Inflammatory macrophage treated with lipopolysaccharide for 1 hour (primary cell): Measurements from ENCODE around the gene MYBBP1A.

Source experiments
- DNase-seq, 2 donors: peaks; one replicate each; pipeline ENCODE4 v3.0.0-alpha.2; 2020 to 2022

Gene MYBBP1A

DNA sequence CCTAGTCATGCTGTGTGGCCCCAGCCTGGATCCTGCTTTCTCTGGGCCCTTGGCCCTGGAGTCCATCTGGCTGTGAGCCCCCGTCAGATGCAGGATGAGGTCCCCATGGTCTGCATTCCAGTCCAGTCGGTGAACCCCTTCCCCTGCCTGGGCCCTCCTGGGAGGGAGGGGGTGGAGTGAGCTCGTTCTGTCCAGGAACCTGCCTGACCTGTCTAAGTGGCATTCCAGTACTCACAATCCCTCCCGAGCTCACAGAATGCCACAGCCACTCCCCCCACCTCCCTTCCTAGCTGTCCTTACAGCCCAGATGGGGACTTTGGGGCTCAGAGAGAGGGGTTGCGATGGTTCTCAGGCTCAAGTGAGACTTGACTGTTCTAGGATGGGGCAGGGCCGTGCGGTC lies 41.0 kb downstream of the MYBBP1A start:
- no peak for DNase-seq

DNA sequence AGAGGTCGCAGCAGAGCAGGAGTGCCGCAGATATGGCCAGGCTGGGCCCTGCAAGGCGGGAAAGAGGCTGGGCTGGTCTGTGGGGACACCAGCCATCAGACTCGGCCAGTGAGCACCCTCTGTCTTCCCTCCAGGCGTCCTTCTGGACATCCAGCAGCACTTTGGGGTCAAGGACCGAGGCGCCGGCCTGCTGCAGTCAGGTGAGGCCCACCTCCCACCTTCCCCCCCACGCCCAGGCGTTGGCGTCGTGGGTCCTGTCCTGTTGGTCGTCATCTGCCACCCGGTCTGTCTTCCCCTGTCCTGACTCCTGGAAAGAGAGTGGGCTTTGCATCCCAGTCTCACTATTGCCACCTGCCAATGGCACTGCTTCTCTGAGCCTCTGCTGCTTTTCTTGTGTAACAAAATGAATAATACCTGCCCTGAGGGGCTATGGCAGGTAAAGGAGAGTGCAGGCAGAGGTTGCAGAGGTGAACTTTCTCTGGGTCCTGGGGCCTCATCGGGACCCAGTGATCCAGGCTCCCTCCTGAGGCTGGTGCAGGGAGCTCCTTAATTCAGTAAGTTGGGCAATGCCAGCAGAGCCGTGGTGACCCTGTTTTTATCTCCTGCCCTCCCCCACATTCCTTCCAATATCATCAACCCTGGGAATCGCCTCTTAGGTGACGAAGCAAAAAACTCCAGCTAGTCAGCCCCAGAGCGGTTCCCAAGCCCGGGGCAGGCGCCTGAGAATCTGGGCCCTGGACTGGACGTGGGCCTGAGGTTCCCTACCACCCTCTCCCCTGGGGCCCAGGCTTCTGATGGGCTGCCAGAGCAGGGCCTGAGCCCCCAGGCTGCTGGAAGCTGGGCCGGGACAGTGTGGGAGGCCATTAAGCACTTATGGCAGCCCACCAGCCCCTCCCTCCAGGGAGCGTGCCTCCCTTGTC lies 41.8 kb downstream of the MYBBP1A start:
- DNase-seq: no peak

DNA sequence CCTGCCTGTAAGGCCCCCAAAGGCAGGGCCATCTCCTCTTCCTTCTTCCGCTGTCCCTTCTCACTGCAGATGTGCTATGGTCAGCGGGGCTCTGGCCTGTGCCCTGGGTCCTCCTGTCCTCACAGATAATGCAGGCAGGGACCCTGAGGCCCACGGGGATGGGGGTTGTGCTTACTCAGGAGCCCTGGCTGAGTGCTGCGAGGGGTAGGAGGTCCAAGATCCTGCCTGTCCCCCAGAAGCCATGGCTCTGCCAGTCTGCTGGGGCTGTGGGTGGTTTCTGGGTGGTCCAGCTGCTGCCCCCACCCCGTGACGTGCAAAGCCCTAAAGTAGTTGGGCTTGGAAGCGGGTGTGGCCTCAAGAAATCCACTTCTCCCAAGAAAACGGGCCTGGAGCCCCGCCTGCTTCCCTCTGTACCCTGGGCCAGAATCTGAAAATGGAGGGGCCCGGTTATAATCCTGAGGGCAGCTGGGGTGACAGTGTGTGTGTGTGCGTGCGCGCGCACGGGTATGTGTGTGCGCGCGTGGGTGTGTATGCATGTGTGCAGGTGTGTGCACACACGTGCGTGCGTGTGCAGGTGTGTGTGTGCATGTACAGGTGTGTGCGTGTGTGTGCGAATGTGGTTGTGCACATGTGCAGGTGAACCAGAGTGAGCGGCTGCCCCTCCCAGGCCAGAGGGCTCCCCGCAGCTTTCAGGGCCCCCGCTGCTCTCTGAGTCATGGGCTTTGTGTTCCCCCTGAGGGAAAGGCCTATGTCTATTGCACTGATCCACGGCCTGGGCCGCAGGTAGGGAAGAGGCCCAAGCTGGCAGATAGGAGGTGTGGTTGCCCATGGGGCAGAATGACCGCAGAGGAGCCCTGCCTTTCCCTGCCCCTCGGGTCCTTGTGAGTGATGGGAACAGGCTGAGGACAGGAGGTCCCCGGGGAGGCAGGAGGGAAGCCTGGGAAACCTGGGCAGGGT lies 42.8 kb downstream of the MYBBP1A start:
- no peak for DNase-seq

DNA sequence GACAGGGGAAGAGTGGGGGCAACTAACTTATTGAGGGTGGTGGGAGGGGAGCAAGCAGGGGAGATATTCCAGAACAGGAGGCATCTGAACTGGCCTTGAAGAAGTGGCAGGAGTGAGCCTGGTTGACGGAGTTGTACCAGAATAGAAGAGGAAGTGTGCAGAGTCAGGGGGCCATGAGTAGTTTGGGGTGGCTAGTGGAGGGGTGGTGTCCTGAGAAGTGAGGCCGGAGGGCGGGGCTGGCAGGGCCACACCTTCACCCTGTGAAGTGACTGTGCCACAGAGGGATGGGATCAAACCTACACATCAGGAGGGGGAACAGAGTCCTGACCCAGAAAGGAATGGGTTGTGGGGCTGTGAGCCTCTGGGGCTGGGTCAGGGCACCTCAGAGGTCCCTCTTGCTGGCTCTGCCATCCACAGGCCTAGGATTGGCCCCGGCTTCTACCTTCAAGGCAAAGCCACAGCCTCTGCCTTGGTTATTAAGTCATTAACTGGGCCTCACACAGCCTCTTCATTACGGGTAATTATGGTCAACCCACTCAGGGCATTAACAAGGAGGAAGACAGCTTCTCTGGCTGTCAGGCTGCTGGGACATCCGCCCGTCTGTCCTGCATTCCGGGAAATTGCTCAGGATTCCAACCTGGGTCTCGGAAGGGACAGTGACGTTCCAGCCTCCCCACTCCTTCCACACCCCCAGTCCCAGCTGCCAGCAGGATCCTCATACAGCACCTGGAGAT lies 43.8 kb downstream of the MYBBP1A start:
- DNase-seq: peak in 1 of 2 donors; percentile 36

DNA sequence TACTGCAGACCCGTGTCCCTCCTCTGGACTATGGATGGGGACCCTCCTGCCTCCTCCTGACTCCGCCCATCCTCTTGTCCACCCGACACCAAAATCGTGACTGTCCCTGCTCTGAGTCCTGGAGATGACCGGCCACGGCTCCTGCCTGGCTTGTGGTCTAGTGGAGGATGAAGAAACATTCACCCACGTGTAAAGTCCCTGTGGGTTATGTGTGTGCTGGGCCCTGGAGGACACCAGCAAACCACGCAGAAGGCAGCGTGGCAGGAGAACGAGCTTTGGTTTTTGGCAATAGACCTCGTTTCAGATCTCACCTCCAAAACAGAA lies 44.6 kb downstream of the MYBBP1A start:
- DNase-seq: no peak

DNA sequence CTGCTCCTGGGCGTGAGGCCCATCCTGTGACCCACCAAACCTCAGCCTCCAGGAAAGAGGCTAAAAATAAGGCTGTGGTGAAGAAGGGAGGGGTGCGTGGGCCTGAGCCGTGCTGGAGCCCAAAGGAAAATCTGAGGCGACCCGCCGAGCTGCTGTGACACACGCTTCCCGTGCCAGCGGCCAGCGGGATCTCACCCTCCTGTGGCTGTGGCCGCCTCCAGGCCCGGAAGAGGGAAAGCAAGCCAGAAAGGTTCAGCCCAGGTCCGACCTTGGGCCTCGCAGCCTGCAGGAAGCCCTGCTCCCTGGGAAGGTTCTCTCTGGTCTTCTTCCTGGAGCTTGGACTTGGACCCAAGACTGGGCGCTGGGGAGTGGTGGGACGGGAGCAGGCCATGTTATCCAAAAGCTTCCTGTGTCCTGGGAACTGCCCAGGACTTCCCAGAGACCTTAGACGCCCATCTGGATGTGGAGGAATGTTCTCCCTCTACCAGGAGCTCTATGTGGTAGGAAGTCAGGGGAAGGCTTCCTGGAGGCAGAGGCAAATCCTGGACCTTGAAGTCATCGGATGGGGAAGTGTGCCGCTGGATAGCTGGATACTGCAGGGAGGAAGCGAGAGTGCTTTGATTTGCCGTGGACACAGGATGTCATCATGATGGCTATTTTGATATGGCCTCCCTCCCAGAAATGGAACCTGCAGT lies 45.1 kb downstream of the MYBBP1A start:
- DNase-seq: peak in 1 of 2 donors; percentile 18

DNA sequence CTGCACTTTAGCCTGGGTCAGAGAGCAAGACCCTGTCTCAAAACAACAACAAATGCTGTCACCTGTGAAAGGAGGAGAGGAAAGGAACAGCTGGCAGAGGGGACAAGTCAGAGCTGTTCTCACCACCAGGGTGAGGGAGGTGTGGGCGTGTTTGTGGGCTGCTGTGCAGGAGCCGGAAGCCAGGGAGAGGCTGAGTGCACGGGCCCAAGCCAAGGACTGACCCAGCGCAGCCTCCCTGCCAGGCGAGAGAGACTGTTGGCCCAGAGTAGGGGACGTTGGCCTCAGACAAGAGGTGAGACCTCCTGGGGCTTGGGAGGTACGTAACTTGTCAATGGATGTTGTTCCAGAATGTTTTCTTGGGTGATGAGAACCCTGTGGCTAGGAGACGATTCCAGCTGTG lies 45.8 kb downstream of the MYBBP1A start:
- DNase-seq: no peak

DNA sequence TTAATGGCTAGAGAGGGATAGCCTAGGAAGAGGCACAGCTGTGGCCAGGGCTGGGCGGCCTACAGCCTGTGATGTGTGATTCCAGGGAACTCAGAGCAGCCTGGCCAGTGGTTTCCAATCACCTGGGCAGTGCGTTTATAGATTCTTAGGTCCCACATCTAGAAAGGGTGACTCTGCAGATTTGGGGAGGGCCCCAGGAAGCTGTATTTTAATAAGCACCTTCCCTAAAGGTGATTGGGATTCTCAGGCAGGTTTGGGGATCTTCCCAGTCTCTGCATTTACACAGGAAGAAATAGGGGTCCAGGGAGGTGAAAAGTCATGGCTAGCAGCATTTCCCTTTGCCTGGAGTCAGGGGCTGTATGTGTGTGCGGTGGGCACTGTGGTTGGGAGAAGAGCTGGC lies 47.0 kb downstream of the MYBBP1A start:
- DNase-seq: no peak

DNA sequence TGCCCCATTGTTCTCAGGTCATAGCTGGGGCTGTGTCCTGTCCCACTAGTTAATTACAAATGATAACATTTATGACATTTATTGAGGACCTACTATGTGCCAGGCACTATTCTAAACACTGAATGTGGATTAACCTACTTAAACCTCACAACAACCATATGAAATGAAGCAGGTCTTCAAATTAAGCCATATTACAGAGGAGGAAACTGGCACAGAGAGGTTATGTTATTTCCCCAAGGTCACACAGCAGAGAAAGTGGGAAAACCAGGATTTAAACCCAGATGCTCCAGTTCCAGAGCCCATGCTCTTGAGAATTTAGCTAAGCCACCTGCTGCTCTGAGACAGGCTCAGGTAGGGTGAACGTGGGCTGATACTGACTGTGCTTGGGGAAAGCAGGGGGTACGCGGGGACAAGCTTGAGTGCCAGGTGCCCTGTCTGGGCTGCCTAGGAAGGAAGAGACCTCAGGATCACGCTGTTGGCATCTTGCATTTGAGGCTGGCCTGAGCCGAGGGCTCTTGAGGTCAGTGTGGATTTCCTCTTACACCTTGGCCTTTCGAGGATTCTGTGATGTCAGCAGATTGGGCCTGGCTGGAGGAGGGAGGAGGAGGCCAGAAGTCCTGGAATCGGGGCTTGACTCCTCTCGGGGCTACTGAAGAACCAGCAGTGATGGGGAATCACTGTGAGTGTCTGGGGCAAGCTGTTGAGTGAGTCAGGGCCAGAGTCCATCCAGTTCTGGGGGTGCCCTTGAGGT lies 47.6 kb downstream of the MYBBP1A start:
- DNase-seq: no peak

DNA sequence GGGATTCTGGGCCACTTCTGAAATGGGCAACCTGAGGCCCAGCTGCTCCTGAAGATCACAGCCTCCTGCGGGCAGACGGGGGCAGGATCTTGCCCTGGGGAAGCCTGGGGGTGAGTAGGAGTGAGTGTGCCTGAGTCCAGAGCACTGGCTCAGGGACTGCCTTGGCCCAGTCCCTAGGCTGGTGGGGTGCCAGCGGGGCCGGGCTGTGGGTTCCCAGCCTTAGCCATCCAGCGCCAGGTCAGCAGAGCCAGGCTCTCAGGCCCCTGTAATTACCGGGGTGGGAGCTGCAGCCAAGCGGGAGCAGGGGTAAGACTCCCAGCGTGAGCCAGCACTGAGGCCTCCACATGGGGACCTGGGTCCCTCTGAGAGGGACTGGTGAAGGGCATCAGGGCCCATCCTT lies 48.3 kb downstream of the MYBBP1A start:
- DNase-seq: no peak

DNA sequence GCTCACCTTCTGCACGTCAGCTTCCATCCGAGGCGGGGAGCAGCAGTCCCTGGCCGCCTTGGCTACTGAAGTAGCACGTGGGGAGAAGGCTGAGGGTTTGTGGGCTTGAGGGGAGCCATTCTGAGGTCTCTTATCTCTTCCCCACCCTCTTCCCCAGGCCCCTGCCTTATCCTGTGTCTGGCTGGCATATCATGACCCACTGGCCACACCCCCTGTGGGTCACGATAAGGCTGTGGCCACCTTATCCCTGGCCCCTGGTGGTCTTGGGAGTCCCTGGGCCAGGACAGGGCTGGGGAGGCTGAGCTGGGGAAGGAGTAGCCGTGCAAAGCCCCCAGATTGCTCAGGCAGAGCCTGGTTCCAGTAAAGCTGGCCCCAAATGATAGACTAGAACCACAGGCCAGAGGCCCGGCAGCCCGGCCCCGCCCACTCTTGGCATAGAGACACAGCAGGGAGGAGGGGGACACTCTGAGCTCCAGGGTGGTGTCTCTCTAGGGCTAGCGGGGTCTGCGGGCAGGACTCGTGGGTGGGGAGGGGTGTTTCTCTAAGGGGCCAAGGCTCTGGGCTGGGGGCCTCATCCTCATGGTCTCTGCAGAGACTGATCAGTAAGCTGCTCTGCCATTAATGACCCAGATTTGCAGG lies 48.9 kb downstream of the MYBBP1A start:
- no peak for DNase-seq

DNA sequence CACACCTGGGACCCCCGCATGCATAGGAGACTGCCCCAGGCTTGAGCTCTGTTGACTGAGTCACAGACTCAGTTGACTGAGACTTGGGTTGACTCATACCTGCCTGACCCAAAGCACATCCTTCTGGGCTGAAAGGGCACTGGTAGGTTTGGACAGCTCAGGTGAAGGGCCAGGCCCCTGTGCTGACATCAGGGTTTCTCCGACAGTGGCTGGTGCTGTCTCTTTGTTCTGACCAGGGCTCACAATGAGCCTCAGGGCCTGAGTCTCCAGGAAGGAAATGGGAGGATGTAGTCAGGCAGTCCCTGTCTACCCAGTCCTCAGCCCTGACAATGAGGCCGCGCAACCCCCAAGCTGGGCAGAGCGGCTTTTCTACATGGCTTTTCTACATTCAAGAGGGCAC lies 50.0 kb downstream of the MYBBP1A start:
- DNase-seq: no peak

DNA sequence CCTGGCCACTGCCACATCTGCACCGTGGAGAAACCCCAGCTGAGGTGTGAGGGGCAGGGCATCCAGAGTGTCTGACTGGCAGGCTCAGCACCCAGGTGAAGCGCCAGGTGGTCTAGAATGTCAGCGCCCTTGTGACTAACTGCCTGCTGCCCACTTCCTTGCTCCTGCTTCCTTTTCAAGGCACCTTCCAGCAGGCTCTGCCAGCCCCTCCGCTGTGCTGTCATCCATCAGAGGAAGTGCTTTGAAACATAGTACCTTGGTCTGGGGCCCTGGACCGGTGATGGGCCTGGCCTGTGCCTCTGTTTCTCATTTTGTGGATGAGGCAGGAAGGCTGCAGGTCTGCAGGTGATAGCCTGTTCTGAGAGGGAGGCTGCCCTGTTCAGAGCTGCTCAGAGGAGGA lies 51.0 kb downstream of the MYBBP1A start:
- DNase-seq: no peak

DNA sequence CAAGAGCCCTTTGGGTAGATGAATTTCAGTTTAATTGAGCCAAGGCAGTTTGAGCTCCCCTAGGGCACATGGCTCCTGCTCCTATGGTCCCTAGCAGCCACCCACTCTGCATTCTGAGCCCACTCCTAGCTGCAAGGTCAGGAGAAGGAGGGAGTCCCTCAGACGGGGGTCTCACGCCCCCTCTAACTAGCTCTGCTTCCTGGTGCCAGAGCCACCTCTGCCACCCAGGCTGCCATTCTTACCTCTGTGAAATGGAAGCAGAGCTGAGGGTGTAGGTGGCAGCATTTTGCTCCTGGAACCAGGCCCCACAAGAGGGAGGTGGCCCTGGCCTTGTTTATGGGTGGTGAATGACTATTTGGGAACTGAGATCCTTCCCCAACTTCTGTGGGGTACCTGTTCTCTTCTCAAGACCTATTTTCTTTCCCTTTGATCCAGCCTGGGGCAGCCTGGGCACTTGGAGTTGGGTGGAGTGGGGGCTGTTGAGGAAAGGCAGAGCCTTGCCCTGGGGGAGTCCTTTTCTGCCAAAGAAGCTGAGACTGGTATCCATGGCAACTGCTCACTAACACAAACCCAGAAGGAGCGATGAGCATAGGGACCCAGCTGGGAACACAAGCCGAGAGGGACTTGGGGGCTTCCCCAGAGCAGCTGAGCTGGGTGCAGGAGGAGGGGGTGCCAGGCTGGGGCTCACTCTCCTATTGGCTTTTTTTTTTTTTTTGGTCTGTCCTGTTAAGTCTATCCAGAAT lies 51.7 kb downstream of the MYBBP1A start:
- no peak for DNase-seq

DNA sequence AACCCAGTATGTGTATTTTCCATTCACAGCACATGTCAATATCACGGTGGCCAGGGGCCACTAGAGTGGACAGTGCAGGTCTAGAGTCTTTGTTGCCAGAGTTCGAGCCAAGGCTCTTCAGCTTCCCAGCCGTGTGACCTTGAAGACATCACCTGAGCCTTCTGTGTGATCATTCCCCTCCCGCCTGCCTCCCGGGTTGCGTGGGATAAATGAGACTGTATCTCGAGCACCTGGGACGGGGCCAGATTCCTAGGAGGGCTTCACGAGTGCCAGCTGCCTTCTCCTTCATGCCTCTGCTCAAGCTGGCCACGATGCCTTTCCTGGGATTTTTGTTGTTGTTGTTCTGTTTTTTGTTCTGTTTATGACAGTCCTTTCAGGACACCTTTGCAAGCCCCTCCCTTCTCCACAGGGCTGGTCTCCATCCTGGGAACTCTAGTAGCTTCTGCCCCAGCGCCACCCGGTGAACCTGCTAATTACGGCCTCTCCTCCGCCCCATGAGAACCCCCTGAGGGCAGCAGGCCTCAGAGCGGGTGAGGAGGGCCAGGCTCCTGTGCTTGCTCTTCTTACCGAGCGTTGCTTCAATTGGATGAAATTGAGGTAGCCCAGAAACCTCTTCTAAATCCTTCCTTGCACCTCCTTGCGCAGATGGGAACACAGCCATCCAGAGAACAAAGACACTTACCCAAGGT lies 52.6 kb downstream of the MYBBP1A start:
- no peak for DNase-seq

DNA sequence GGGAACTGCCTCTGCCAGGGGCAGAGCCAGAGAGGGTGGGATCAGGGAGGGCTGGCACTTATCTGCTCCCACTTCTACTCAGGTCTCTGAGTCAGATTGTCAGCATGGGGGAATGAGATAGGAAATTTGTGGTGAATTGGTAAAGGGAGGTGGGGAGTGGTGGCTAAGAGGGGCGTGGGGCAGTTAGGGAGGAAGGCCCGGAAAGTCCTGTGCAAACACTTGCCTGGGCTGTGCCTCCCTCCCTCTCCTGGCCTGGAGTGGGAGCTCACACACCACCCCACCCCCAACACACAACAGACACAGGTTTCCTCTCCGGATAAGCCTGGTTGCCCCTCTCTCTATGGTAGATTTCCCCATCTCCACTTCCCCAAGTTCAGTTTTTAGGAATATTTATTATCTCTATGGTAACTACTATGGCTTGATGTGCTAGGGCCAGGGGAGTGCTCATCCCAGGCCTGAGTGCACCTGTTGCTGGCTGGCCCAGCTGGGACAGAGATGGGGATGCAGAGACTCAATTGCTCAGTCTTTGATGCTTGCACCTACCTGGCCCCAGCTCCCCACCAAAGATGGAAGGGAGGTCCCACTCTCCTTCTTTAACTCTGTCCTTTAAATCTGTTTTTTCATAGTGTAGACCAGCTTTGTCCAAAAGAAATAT lies 53.8 kb downstream of the MYBBP1A start:
- no peak for DNase-seq

DNA sequence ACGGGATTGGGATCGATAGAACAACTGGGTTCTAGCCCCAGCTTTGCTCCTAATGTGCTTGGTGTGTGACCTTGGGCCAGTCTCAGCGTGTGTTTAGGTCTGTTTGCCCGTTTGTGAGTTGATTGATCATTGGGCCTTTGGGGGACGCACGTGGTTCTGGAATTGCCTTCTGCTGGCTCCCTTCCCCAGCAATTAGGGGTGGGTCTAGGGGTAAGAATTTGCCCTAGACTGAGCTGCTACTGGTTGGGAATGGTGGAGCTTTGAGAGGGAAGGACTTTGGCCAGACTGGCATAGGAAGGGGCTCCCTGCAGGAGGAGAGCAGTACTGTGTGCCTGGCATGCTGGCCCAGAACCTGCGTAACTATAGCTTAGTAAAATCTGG lies 55.0 kb downstream of the MYBBP1A start:
- no peak for DNase-seq

DNA sequence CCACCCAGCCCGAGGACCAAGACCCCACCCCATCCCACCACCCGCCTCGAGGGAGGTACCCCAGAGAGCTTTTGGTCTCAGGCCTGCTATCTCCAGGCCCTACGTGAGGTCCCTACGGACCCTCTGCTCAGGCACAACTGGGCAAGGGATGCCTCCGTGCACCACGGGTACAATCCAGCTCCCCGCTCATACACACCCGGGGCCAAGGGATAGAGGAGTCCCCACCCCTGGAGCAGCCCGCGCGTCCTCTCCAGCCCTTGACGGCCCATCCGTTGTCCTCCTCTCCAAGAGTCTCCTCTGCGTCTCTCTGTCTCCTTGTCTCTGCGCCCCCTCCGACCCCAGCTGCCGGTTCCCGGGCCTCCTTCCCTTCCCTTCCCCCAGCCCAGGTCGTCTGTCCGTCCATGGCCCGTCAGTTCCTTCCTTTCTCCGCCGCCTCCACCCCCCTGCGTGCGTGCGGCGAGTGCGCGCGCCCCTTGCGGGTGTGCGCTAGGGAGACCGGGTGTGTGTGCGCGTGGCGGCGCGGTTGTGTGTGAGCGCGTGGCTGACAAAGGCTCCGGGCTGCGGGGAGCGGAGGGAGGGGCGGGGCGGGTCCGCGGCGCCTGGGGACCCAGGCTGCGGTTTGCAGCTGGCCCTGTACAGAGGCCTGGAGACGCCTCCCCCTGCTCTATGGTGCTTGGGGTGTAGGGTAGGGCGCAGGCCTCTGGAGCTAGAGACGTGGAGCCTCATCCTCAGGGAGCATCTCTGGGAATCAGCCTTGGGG lies 55.6 kb downstream of the MYBBP1A start:
- no peak for DNase-seq
